Tibial nerve (tissue), 4 donors: ENCODE data around the gene QSOX1. TPM values are rescaled to one million over a fixed set of nuclear protein-coding genes. Genes with fewer than 3 reads are reported as not detected.

ENCODE experiments used
- DNase-seq, 2 donors: peaks; one replicate each; pipeline ENCODE4 v3.0.0-alpha.2; 2019; ENCODE audit warnings: low spot score in 2 of 2
- H3K27ac ChIP-seq, 4 donors: fragments of 200-600 bp; sonication (generic) in 3 of 4; one replicate each; pipeline ENCODE4 v1.5.1; 2017 to 2019; ENCODE audit warnings: mild to moderate bottlenecking in 1 of 4
- H3K27me3 ChIP-seq, 2 donors: fragments of 200-600 bp; sonication (generic) in 1 of 2; one replicate each; pipeline versions ENCODE4 v1.5.1 to v1.6.0; 2017 to 2019
- H3K36me3 ChIP-seq, 3 donors: fragments of 200-600 bp; sonication (generic); one replicate each; pipeline ENCODE4 v1.5.1; 2018 to 2019
- H3K4me1 ChIP-seq, 4 donors: fragments of 200-600 bp; sonication (generic) in 3 of 4; one replicate each; pipeline ENCODE4 v1.5.1; 2017 to 2019
- H3K4me3 ChIP-seq, 4 donors: fragments of 200-600 bp; sonication (generic) in 3 of 4; one replicate each; pipeline ENCODE4 v1.5.1; 2017 to 2019; ENCODE audit warnings: mild to moderate bottlenecking in 1 of 4, moderate library complexity in 1 of 4
- H3K9me3 ChIP-seq, 4 donors: fragments of 200-600 bp; sonication (generic) in 3 of 4; one replicate each; pipeline ENCODE4 v1.5.1; 2017 to 2019
- CTCF ChIP-seq, 5 experiments: fragments of 200-600 bp in 3 of 5; fragments of 450-650 bp in 2 of 5; sonication (generic) in 3 of 5; IDR thresholded peaks; one replicate each; pipeline ENCODE4 v1.5.1; 2016 to 2019; ENCODE audit warnings: antibody characterized with exemption in 5 of 5, mild to moderate bottlenecking in 3 of 5, moderate library complexity in 2 of 5
- EP300 ChIP-seq, 2 donors: sonication (generic); formaldehyde crosslinking; IDR thresholded peaks; one replicate each; pipeline ENCODE4 v1.6.1; 2017; ENCODE audit warnings: antibody characterized with exemption in 2 of 2, mild to moderate bottlenecking in 1 of 2
- POLR2A ChIP-seq, 2 donors: fragments of 450-650 bp; IDR thresholded peaks; one replicate each; pipeline ENCODE4 v1.6.1; 2017; ENCODE audit warnings: antibody characterized with exemption in 2 of 2, mild to moderate bottlenecking in 2 of 2, moderate library complexity in 2 of 2
- WGBS, 2 donors: methylation state at CpG; one replicate each; pipeline ENCODE4 v1.1.5; 2018; 5-methylcytosine and 5-hydroxymethylcytosine counted together
- total RNA-seq, 4 donors: library from RNA; depleted of rRNA; stranded (reverse); fragments of >200 nt; gene quantifications; one replicate each; pipeline ENCODE4 v1.1.0, GENCODE V29; 2016

Gene QSOX1
- total RNA-seq, 4 donors from 2014 or later = 41.0 to 55.5 (median 50.7) TPM

GRCh38 chr1:180228648-180229482 lies 74.2 kb downstream of the QSOX1 start:
- no peaks in the 10 kb centered on the region for H3K36me3 ChIP-seq
- peaks cover 0 to 53% (median 34%) of the 10 kb centered on the region in 4 donors for H3K4me1 ChIP-seq
- peaks cover 2 to 97% of the 10 kb centered on the region in 2 donors for H3K27me3 ChIP-seq
- 7 to 8% methylated on average over 32 to 33 of the region's 57 CpGs for WGBS, 2 donors
- no peaks in the 10 kb centered on the region for H3K9me3 ChIP-seq
- H3K4me3 ChIP-seq = peak overlapping the region; percentile 21 to 56 (median 44)
- H3K27ac ChIP-seq = no peak overlapping the region
- no peak for TF ChIP-seq EP300 (IDR thresholded peaks at IDR 0.05)
- no peak for TF ChIP-seq POLR2A (IDR thresholded peaks at IDR 0.05)
- no peak for TF ChIP-seq CTCF (IDR thresholded peaks at IDR 0.05)
- DNase-seq = no peak

- WGBS, 2 donors = 1% methylated on average over 51 to 61 of the region's 105 CpGs
- DNase-seq = no peak
- peak within 1 kb of the TSS; percentile 21 to 56 (median 46) for H3K4me3 ChIP-seq
- peaks cover 0 to 61% (median 42%) of the 10 kb centered on the region in 4 donors for H3K4me1 ChIP-seq
- H3K36me3 ChIP-seq = no peaks in the 10 kb centered on the region
- TF ChIP-seq EP300 (IDR thresholded peaks at IDR 0.05) (no peak), POLR2A (IDR thresholded peaks at IDR 0.05) (no peak), CTCF (IDR thresholded peaks at IDR 0.05) (no peak)
- H3K9me3 ChIP-seq = no peaks in the 10 kb centered on the region
- no peak within 1 kb of the TSS for H3K27ac ChIP-seq
- peaks cover 5 to 97% of the 10 kb centered on the region in 2 donors for H3K27me3 ChIP-seq
Measured at GRCh38 chr1:180229483-180230415, 75.1 kb downstream of the QSOX1 start, which contains the start of gene LHX4. Gene LHX4 (plus strand): TSS chr1:180230264. CDS start chr1:180230530, 266 bp downstream.

GRCh38 chr1:180230416-180230790 lies 75.7 kb downstream of the QSOX1 start:
- no peaks in the 10 kb centered on the region for H3K36me3 ChIP-seq
- WGBS, 2 donors = 0 to 1% methylated on average over 13 to 23 of the region's 28 CpGs
- H3K4me1 ChIP-seq = peaks cover 0 to 67% (median 48%) of the 10 kb centered on the region in 4 donors
- no peaks in the 10 kb centered on the region for H3K9me3 ChIP-seq
- TF ChIP-seq POLR2A (IDR thresholded peaks at IDR 0.05) (no peak), EP300 (IDR thresholded peaks at IDR 0.05) (no peak), CTCF (IDR thresholded peaks at IDR 0.05) (no peak)
- peak overlapping the region; percentile 21 to 56 (median 46) for H3K4me3 ChIP-seq
- no peak for DNase-seq
- peaks cover 5 to 97% of the 10 kb centered on the region in 2 donors for H3K27me3 ChIP-seq
- no peak overlapping the region for H3K27ac ChIP-seq

- Histone ChIP-seq H3K27me3 (peaks cover 9 to 97% of the 10 kb centered on the region in 2 donors), H3K9me3 (no peaks in the 10 kb centered on the region), H3K27ac (no peak overlapping the region), H3K4me3 (peak overlapping the region; percentile 21 to 56 (median 46)), H3K36me3 (no peaks in the 10 kb centered on the region), H3K4me1 (peaks cover 0 to 73% (median 51%) of the 10 kb centered on the region in 4 donors)
- no peak for TF ChIP-seq CTCF (IDR thresholded peaks at IDR 0.05)
- TF ChIP-seq POLR2A (IDR thresholded peaks at IDR 0.05) = no peak
- TF ChIP-seq EP300 (IDR thresholded peaks at IDR 0.05) = no peak
- WGBS, 2 donors = 1% methylated on average over 25 to 29 of the region's 65 CpGs
- no peak for DNase-seq
Measured at GRCh38 chr1:180230791-180231505, 76.3 kb downstream of the QSOX1 start.
